NB4 (cell line): ENCODE data around the gene PGPEP1.

Experiments used
- DNase-seq: peaks from one replicate; pipeline ENCODE4 v3.0.0; 2010; ENCODE audit warnings: low read depth
- H3K4me3 ChIP-seq: one replicate; pipeline ENCODE4 v1.5.1; 2011; ENCODE audit warnings: mild to moderate bottlenecking, low read depth, low read length, moderate library complexity
- CTCF ChIP-seq: IDR thresholded peaks from one replicate; pipeline ENCODE4 v1.5.1; 2012; ENCODE audit warnings: low read depth, low read length
- MAX ChIP-seq: IDR thresholded peaks from 2 replicates; pipeline ENCODE4 v1.6.1; 2011; ENCODE audit warnings: low read depth, low read length
- MYC ChIP-seq: IDR thresholded peaks from 2 replicates; pipeline ENCODE4 v1.6.1; 2011; ENCODE audit warnings: low read depth, low read length
- POLR2A ChIP-seq: IDR thresholded peaks from 2 replicates; pipeline ENCODE4 v1.6.1; 2011; ENCODE audit warnings: mild to moderate bottlenecking; ENCODE audit not compliant: insufficient read length; ENCODE audit errors: extremely low read depth

Gene PGPEP1

GRCh38 chr19:18293642-18294466 lies 46.5 kb upstream of the PGPEP1 start:
- no peak for TF ChIP-seq CTCF
- no peak for TF ChIP-seq MAX
- TF ChIP-seq POLR2A: no peak
- TF ChIP-seq MYC: no peak
- H3K4me3 ChIP-seq: peak overlapping the region; percentile 44
- no peak for DNase-seq

- TF ChIP-seq CTCF: no peak
- TF ChIP-seq POLR2A: no peak
- no peak for TF ChIP-seq MAX
- no peak for TF ChIP-seq MYC
- no peak overlapping the region for H3K4me3 ChIP-seq
- DNase-seq: no peak
These were observed 45.9 kb upstream of the PGPEP1 start for GRCh38 chr19:18294467-18294864.

- TF ChIP-seq MAX (no peak), MYC (no peak), POLR2A (no peak), CTCF (no peak)
- DNase-seq: no peak
- H3K4me3 ChIP-seq: no peak overlapping the region
These were observed 45.4 kb upstream of the PGPEP1 start for GRCh38 chr19:18295034-18295451.

- TF ChIP-seq POLR2A: no peak
- no peak for TF ChIP-seq MYC
- no peak for TF ChIP-seq MAX
- TF ChIP-seq CTCF: no peak
- H3K4me3 ChIP-seq: no peak overlapping the region
- DNase-seq: no peak
These were observed 43.1 kb upstream of the PGPEP1 start for GRCh38 chr19:18297308-18297707.

- no peak overlapping the region for H3K4me3 ChIP-seq
- TF ChIP-seq MYC (no peak), CTCF (no peak)
- no peak for DNase-seq
These were observed 41.8 kb upstream of the PGPEP1 start for GRCh38 chr19:18298601-18299000.

GRCh38 chr19:18299654-18300053 lies 40.7 kb upstream of the PGPEP1 start:
- no peak for DNase-seq
- TF ChIP-seq MYC (no peak), CTCF (no peak), MAX (no peak), POLR2A (no peak)
- H3K4me3 ChIP-seq: no peak overlapping the region
